K562 (cell line): ENCODE results near the gene NKD1. TPM values are rescaled to one million over a fixed set of nuclear protein-coding genes. Genes with fewer than 3 reads are reported as not detected.

ENCODE experiments used
- ATAC-seq: fragments of 200-7000 bp; cut with Tn5 transposase; 3 replicates; pipeline ENCODE4 v1.9.1; 2020; ENCODE audit warnings: moderate library complexity
- BruUV-seq: library from RNA; stranded (reverse); fragments of 400-500 nt; replicated peaks from 2 replicates; lab custom pipeline; 2021; lab: Mats Ljungman, UMichigan
- CTCF ChIA-PET: fragments of 300-600 bp; formaldehyde crosslinking; extraction: SDS; loops from one replicate; lab custom pipeline; 2021; ENCODE audit warnings: low intra/inter-chr PET ratio; lab: Yijun Ruan, JAX
- POLR2A ChIA-PET: fragments of 300-600, 350-650 bp; sonication (Branson Sonifier 250); formaldehyde crosslinking; extraction: SDS; loops from one replicate; lab custom pipeline; 2021; ENCODE audit warnings: antibody characterized with exemption, inconsistent platforms; lab: Yijun Ruan, JAX
- DNase-seq, 4 experiments: peaks; one replicate each; pipeline versions ENCODE4 v3.0.0 to v3.0.0-alpha.2; 2011 to 2018; ENCODE audit warnings: low spot score in 3 of 4, mixed read lengths in 3 of 4; ENCODE audit errors: extremely low read depth in 1 of 4
- FAIRE-seq: peaks from 2 replicates; lab custom pipeline; 2011; peaks lifted over from hg19 to GRCh38; lab: Jason Lieb, UNC
- H2AFZ ChIP-seq: 2 replicates; pipeline ENCODE4 v1.6.0; 2011; ENCODE audit warnings: low read depth, low read length, control low read depth, inconsistent platforms
- H3K27ac ChIP-seq: fragments of 200-600 bp; 3 replicates; pipeline ENCODE4 v1.8.0; 2011; ENCODE audit warnings: low read depth, mild to moderate bottlenecking, control low read depth, inconsistent platforms, low read length, moderate library complexity, mixed read lengths; ENCODE audit errors: extremely low read depth
- H3K27me3 ChIP-seq, 2 experiments: fragments of 300-600 bp in 1 of 2; 2 replicates in 1 of 2; 3 replicates in 1 of 2; pipeline versions ENCODE4 v1.6.0 to v1.8.0; 2011; ENCODE audit warnings: inconsistent platforms in 2 of 2, low read length in 2 of 2, mild to moderate bottlenecking in 1 of 2, mixed read lengths in 1 of 2, moderate library complexity in 1 of 2; ENCODE audit not compliant: control insufficient read depth in 2 of 2, insufficient read depth in 2 of 2
- H3K36me3 ChIP-seq: fragments of 300-600 bp; 3 replicates; pipeline ENCODE4 v1.8.0; 2011; ENCODE audit warnings: mild to moderate bottlenecking, low read length, inconsistent platforms; ENCODE audit not compliant: control insufficient read depth, insufficient read depth
- H3K4me1 ChIP-seq, 2 experiments: fragments of 200-600 bp in 1 of 2; replicated peaks in 1 of 2; 2 replicates in 1 of 2; 3 replicates in 1 of 2; pipeline versions ENCODE4 v1.5.1 to v1.8.0; 2011; ENCODE audit warnings: inconsistent platforms in 2 of 2, low read length in 2 of 2, mild to moderate bottlenecking in 1 of 2, mixed read lengths in 1 of 2, moderate library complexity in 1 of 2; ENCODE audit not compliant: control insufficient read depth in 2 of 2, insufficient read depth in 2 of 2
- H3K4me2 ChIP-seq: 2 replicates; pipeline ENCODE4 v1.6.1; 2011; ENCODE audit warnings: low read length, control low read depth, inconsistent platforms, mixed read lengths; ENCODE audit not compliant: insufficient read depth
- H3K4me3 ChIP-seq: fragments of 200-600 bp; sonication (generic), shearing (Covaris generic); 2 replicates; pipeline ENCODE4 v1.5.1; 2016; ENCODE audit warnings: control low read depth, inconsistent platforms
- H3K79me2 ChIP-seq: fragments of 200-600 bp; 3 replicates; pipeline ENCODE4 v1.8.0; 2011; ENCODE audit warnings: low read length, inconsistent platforms; ENCODE audit not compliant: control insufficient read depth, insufficient read depth
- H3K9ac ChIP-seq, 2 experiments: 2 replicates each; pipeline versions ENCODE4 v1.6.0 to v1.6.1; 2011; ENCODE audit warnings: low read depth in 2 of 2, low read length in 2 of 2, control low read depth in 1 of 2, inconsistent platforms in 1 of 2, mild to moderate bottlenecking in 1 of 2, mixed read lengths in 1 of 2; ENCODE audit not compliant: insufficient read depth in 1 of 2
- H3K9me1 ChIP-seq: one replicate; pipeline ENCODE4 v1.6.0; 2011; ENCODE audit warnings: inconsistent platforms, mild to moderate bottlenecking, low read length, moderate library complexity; ENCODE audit not compliant: control insufficient read depth, insufficient read depth
- H3K9me3 ChIP-seq: replicated peaks from 2 replicates; pipeline ENCODE4 v1.5.1; 2011; ENCODE audit warnings: low read depth, low read length, inconsistent platforms; ENCODE audit not compliant: control insufficient read depth, insufficient read depth
- H4K20me1 ChIP-seq: replicated peaks from 2 replicates; pipeline ENCODE4 v1.6.1; 2011; ENCODE audit warnings: low read length, inconsistent platforms, mixed read lengths; ENCODE audit not compliant: control insufficient read depth, insufficient read depth
- CREM ChIP-seq: IDR thresholded peaks from 2 replicates; pipeline ENCODE4 v1.6.1; 2014; ENCODE audit warnings: antibody characterized with exemption, low read depth
- IRF9 ChIP-seq: fragments of 450-650 bp; IDR thresholded peaks from 2 replicates; pipeline ENCODE4 v1.6.1; 2016; ENCODE audit warnings: missing biosample characterization, missing genetic modification characterization
- NCOA4 ChIP-seq: fragments of 450-650 bp; IDR thresholded peaks from 2 replicates; pipeline ENCODE4 v1.6.1; 2018; ENCODE audit warnings: mild to moderate bottlenecking; ENCODE audit not compliant: partially characterized antibody
- NR1H2 ChIP-seq: sonication (generic); formaldehyde crosslinking; IDR thresholded peaks from 2 replicates; pipeline ENCODE4 v1.4.0; 2020; ENCODE audit warnings: mild to moderate bottlenecking, missing genetic modification reagents
- RBM25 ChIP-seq: fragments of 200-400 bp; formaldehyde crosslinking; IDR thresholded peaks from 2 replicates; pipeline ENCODE4 v1.6.1; 2018; ENCODE audit warnings: low read length, low read depth, moderate library complexity; ENCODE audit not compliant: severe bottlenecking
- ZBTB40 ChIP-seq, 2 experiments: fragments of 450-650 bp in 1 of 2; sonication (generic) in 1 of 2; formaldehyde crosslinking in 1 of 2; IDR thresholded peaks; 2 replicates each; pipeline versions ENCODE4 v1.7.1 to v1.9.0; 2016 to 2022; ENCODE audit warnings: inconsistent platforms in 1 of 2, mild to moderate bottlenecking in 1 of 2, missing genetic modification reagents in 1 of 2
- ZSCAN29 ChIP-seq: fragments of 450-650 bp; IDR thresholded peaks from 2 replicates; pipeline ENCODE4 v1.6.1; 2017
- WGBS: fragments of 100-300 bp; shearing (Covaris generic); methylation state at CpG from one replicate; pipeline ENCODE4 v1.1.6; 2016; ENCODE audit warnings: low coverage, mixed read lengths; ENCODE audit not compliant: insufficient coverage; ENCODE audit errors: missing lambda C conversion rate; 5-methylcytosine and 5-hydroxymethylcytosine counted together
- in situ Hi-C: fragments of 300-500 bp; cut with MboI; formaldehyde crosslinking; loops from 4 replicates; pipeline ENCODE4 v1.15.0; 2018; ENCODE audit warnings: inconsistent platforms, mixed read lengths
- intact Hi-C: fragments of 100-400 bp; cut with micrococcal nuclease; formaldehyde crosslinking; loops from 2 replicates; pipeline ENCODE4 v1.14.2; 2022
- polyA plus RNA-seq, 8 experiments: library from polyadenylated mRNA; depleted of rRNA in 4 of 8; stranded (reverse) in 5 of 8; unstranded in 3 of 8; fragments of >200 nt; fragmentation: Nextera tagmentation in 2 of 8; fragmentation: Illumina TruSeq in 1 of 8; extraction: Ambion mirVana in 2 of 8; extraction: Trizol in 1 of 8; gene quantifications; 2 replicates each; pipeline versions ENCODE4 v1.2.1 to v1.2.3, GENCODE V29; 2011 to 2014; ENCODE audit warnings: inconsistent platforms in 1 of 8, missing spikeins in 1 of 8
- total RNA-seq, 7 experiments: library from RNA; depleted of rRNA in 6 of 7; stranded (reverse); fragments of >200 nt in 6 of 7; fragmentation: Illumina TruSeq in 2 of 7; extraction: Trizol in 2 of 7; gene quantifications; 2 replicates each; pipeline versions ENCODE4 v1.2.1 to v1.2.3, GENCODE V29; 2011 to 2021; ENCODE audit warnings: low replicate concordance in 1 of 7

Gene NKD1
- total and polyA plus RNA-seq, 9 of the 15 experiments (the other 6 are each of a cell fraction or from before 2014, with no cell fraction given) = under 0.01 to 0.24 (median 0.04) TPM; not detected in 2

- intact Hi-C loops = no loop called here
These were observed 69.5 kb downstream of the NKD1 start for GRCh38 chr16:50617646-50618184.

More at GRCh38 chr16:50617646-50618184, 69.5 kb downstream of the NKD1 start:
- no peaks in the 10 kb centered on the region for H3K79me2 ChIP-seq
- POLR2A ChIA-PET = interaction anchor here (0.7 kb wide), 1 partner anchor 224 kb away, joined by 3 read pairs; no protein-coding TSS in a partner anchor
- H3K9me3 ChIP-seq = no peaks in the 10 kb centered on the region
- 3% methylated on average over 2 of the region's 2 CpGs for WGBS
- CTCF ChIA-PET = no interaction called here
- BruUV-seq = no TSS peak
- no peak overlapping the region for H3K4me3 ChIP-seq
- H3K4me1 ChIP-seq = no peaks in the 10 kb centered on the region
- H3K36me3 ChIP-seq = no peaks in the 10 kb centered on the region
- H3K9me1 ChIP-seq = no peaks in the 10 kb centered on the region
- no peak for FAIRE-seq
- no peak overlapping the region for H3K27ac ChIP-seq
- TF ChIP-seq ZSCAN29 (no peak), IRF9 (tag) (no peak), CREM (no peak), NR1H2 (CRISPR knock-in tag) (no peak), NCOA4 (no peak), RBM25 (peak; percentile 20), ZBTB40 (IDR thresholded peaks at IDR 0.05) (peak; percentile 89), ZBTB40 (CRISPR knock-in tag; IDR thresholded peaks at IDR 0.05) (peak; percentile 78)
- TF ChIP-seq, all 486 proteins: peak for 2
- no peak for DNase-seq
- peaks cover 17 to 41% of the 10 kb centered on the region in 2 experiments; a peak in 4 of 5 replicates for H3K27me3 ChIP-seq
- no peak overlapping the region for H3K9ac ChIP-seq
- ATAC-seq = no peak
- 0 out of 2 replicates have a peak, but pooled peaks cover 4% of the 10 kb centered on the region for H4K20me1 ChIP-seq
- in situ Hi-C loops = no loop called here
- no peak overlapping the region for H3K4me2 ChIP-seq
- H2AFZ ChIP-seq = no peak overlapping the region
